HUES6 (cell line): ENCODE data around the gene CD86.

Source experiments
- H3K27ac ChIP-seq: 2 replicates; pipeline ENCODE4 v1.7.0; 2013; ENCODE audit warnings: low read depth, mild to moderate bottlenecking, low read length, inconsistent platforms
- H3K27me3 ChIP-seq: 2 replicates; pipeline ENCODE4 v1.6.1; 2013; ENCODE audit warnings: low read length; ENCODE audit not compliant: control insufficient read depth, insufficient read depth
- H3K36me3 ChIP-seq: 2 replicates; pipeline ENCODE4 v1.6.1; 2013; ENCODE audit warnings: low read length; ENCODE audit not compliant: control insufficient read depth, insufficient read depth
- H3K4me1 ChIP-seq: 2 replicates; pipeline ENCODE4 v1.6.1; 2013; ENCODE audit warnings: low read length; ENCODE audit not compliant: control insufficient read depth, insufficient read depth
- H3K4me3 ChIP-seq: 2 replicates; pipeline ENCODE4 v1.5.1; 2013; ENCODE audit warnings: low read depth, low read length
- H3K9ac ChIP-seq: one replicate; pipeline ENCODE4 v1.6.1; 2013; ENCODE audit warnings: mild to moderate bottlenecking, low read length
- H3K9me3 ChIP-seq: 2 replicates; pipeline ENCODE4 v1.6.1; 2013; ENCODE audit warnings: low read depth, low read length; ENCODE audit not compliant: control insufficient read depth, insufficient read depth

CD86 gene, protein sequence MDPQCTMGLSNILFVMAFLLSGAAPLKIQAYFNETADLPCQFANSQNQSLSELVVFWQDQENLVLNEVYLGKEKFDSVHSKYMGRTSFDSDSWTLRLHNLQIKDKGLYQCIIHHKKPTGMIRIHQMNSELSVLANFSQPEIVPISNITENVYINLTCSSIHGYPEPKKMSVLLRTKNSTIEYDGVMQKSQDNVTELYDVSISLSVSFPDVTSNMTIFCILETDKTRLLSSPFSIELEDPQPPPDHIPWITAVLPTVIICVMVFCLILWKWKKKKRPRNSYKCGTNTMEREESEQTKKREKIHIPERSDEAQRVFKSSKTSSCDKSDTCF

DNA sequence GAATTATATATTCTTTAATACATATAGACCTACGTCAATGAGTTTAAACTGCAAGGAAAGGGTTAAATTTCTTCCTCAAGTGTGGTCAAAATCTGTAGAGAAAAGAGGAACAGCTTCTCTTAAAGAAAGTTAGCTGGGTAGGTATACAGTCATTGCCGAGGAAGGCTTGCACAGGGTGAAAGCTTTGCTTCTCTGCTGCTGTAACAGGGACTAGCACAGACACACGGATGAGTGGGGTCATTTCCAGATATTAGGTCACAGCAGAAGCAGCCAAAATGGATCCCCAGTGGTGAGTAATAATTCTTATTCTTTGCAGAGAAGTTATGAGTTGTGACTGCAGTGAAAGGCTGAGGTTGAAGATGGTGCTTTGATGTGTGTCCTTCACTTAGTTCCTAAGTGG, at the start of gene CD86:
Gene CD86 (plus strand): TSS at position 148 of the 400 bp plus-strand sequence. CDS start 128 bp downstream, at position 276.
- Histone ChIP-seq H3K9ac (no peak within 1 kb of the TSS), H3K4me3 (no peak within 1 kb of the TSS), H3K9me3 (no peaks in the 10 kb centered on the region), H3K27me3 (no peaks in the 10 kb centered on the region), H3K4me1 (no peaks in the 10 kb centered on the region; the same call in 1 of the 2 replicates), H3K36me3 (no peaks in the 10 kb centered on the region), H3K27ac (no peak within 1 kb of the TSS)

DNA sequence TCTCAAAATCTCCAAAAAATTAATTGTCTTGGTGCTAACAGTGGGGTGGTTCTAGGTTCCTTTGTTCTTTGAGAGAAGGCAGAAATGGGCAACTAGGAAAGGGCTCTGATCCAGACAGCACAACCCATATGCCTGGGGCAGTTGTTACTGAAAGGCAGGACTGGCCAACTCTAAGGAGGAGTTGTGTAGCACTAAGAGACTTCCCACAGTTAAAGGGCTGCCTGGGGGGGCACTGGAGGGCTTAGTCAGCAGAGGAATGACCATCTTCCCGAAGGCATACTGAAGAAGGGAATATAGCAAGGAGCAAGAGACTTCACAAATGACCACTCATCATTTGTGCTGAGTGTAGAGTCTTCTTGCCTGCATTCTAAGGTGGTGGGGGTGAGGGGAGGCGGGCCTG, 48.9 kb upstream of the CD86 start:
- peaks cover 34% of the 10 kb centered on the region for H3K4me1 ChIP-seq
- H3K4me3 ChIP-seq: no peak overlapping the region
- H3K9ac ChIP-seq: no peak overlapping the region
- no peaks in the 10 kb centered on the region for H3K36me3 ChIP-seq
- no peaks in the 10 kb centered on the region for H3K27me3 ChIP-seq
- no peaks in the 10 kb centered on the region for H3K9me3 ChIP-seq
- no peak overlapping the region for H3K27ac ChIP-seq

DNA sequence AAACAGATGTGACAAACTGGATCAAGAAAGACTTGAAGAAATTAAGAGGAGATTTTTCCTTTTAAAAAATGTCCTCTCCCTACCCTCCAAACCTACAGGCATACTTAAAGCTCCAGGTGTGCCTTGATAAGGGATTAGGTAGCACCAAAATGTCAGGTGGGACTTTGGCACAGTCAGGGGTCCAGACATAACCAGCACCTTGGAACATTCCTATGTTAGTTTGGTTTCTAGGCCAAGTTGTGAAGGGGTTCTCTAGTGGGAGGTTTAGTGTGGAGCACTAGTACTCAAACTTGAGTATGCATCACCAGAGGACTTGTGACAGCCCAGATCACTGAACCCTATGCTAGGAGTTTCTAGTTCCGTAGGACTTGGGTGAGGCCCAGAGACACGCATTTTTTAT, 47.0 kb upstream of the CD86 start:
- no peak overlapping the region for H3K9ac ChIP-seq
- H3K27me3 ChIP-seq: no peaks in the 10 kb centered on the region
- H3K4me1 ChIP-seq: peaks cover 32% of the 10 kb centered on the region
- H3K27ac ChIP-seq: no peak overlapping the region
- no peaks in the 10 kb centered on the region for H3K36me3 ChIP-seq
- H3K4me3 ChIP-seq: no peak overlapping the region
- no peaks in the 10 kb centered on the region for H3K9me3 ChIP-seq

DNA sequence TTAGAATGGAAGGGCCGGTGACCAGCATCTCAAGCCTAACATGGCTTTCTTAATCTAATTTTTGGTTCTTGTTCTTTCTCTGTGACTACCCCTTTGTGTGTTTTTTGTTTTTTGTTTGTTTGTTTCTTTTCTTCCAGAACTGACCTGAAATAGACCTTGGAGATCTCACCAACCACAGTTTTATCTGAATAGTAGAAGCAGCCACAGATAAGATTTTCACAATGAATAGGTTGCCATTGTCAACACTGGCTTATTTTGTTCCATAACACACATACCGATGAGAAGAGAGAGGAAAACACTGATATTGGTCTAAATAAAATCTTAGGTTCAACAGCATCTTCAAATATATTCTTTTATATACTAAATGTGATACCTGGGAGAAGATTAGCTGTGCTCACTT, 44.7 kb upstream of the CD86 start:
- no peaks in the 10 kb centered on the region for H3K27me3 ChIP-seq
- H3K4me1 ChIP-seq: peaks cover 15% of the 10 kb centered on the region; the same call in 1 of the 2 replicates
- H3K4me3 ChIP-seq: no peak overlapping the region
- H3K27ac ChIP-seq: no peak overlapping the region
- H3K9me3 ChIP-seq: no peaks in the 10 kb centered on the region
- no peak overlapping the region for H3K9ac ChIP-seq
- H3K36me3 ChIP-seq: no peaks in the 10 kb centered on the region

DNA sequence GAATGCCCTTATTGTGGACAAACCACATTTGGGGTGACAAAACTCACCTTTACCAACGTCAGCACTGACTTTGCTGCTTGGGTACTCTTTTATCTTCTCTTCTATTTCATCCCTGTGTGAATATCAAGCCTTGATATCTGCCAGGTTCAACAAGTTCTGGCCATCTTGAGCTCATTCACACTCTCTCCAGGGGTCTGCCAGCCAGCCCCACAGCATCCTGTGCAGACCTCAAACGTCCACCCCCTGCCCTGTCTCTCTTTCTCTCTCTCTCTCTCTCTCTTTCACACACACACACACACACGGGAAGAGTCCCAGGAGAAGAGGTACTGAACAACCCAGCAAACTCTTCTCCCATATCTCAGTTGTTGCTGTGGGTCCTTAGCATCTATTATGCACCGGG, 43.8 kb upstream of the CD86 start:
- H3K4me3 ChIP-seq: no peak overlapping the region
- H3K4me1 ChIP-seq: peaks cover 9% of the 10 kb centered on the region; the same call in 1 of the 2 replicates
- no peaks in the 10 kb centered on the region for H3K27me3 ChIP-seq
- H3K9me3 ChIP-seq: no peaks in the 10 kb centered on the region
- H3K9ac ChIP-seq: no peak overlapping the region
- no peak overlapping the region for H3K27ac ChIP-seq
- H3K36me3 ChIP-seq: no peaks in the 10 kb centered on the region

DNA sequence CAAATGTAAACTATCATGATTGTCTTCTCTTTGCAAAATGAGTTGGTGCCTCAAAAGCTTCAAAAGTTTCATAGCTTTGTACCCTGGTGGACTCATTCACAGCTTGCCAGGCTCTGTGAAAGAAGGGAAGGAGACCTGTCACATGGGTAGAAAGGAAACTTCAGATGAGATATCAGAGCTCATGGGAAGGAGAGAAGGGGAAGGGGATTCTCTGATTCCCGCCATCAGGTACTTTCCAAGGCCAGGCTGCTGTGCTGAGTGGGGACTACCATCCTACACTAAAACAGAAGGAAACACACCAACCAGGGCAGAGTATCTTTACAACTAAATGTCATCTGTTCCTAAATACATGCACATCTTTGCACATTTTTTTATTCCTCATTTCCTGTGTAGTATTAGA, 42.3 kb upstream of the CD86 start:
- Histone ChIP-seq H3K9me3 (no peaks in the 10 kb centered on the region), H3K27me3 (no peaks in the 10 kb centered on the region), H3K9ac (no peak overlapping the region), H3K4me3 (no peak overlapping the region), H3K36me3 (no peaks in the 10 kb centered on the region), H3K4me1 (peaks cover 9% of the 10 kb centered on the region; the same call in 1 of the 2 replicates), H3K27ac (no peak overlapping the region)

DNA sequence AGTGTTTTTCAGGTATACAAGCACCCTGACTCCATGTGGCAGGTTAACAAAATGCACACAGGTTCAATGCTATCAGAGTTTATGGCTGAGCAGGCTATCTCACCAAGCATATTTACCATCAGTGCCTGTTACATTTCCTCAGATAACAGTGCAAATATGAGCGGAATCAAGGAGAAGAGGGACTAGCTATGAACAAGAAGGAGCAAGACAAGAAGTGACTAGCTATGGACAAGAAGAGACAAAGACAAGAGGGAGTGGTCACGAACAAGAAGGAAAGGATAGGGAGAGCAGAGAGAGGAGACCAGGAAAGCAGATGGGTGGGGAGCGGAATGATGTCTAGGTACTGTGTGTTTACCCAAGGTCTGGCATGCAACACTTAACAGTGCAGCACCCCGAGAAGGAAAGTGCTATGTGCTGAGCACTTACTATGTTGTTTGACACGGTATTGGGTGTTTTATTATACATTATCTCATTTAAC, 41.7 kb upstream of the CD86 start:
- H3K9me3 ChIP-seq: no peaks in the 10 kb centered on the region
- no peak overlapping the region for H3K27ac ChIP-seq
- H3K9ac ChIP-seq: no peak overlapping the region
- H3K4me1 ChIP-seq: peaks cover 9% of the 10 kb centered on the region; the same call in 1 of the 2 replicates
- H3K27me3 ChIP-seq: no peaks in the 10 kb centered on the region
- no peaks in the 10 kb centered on the region for H3K36me3 ChIP-seq
- H3K4me3 ChIP-seq: no peak overlapping the region

DNA sequence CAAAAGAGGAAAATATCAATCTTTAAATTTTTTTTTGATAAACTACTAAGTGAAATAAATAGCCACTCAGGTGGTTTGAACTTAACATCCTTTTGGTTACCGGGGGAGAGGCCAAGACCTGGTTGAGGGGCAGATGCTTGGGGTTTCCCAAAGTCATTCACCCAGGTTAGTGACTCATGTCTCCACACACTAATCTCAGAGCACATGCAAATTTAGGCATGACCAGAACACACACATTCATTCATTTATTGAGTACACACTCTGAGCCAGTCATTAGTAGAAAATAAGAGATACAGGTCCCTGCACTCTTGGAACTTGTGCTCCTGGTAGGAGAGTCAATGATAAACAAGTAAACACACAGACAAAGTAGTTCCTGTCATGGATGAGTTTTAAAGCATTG, 40.4 kb upstream of the CD86 start:
- H3K9ac ChIP-seq: no peak overlapping the region
- H3K27me3 ChIP-seq: peaks cover 4% of the 10 kb centered on the region; the same call in 1 of the 2 replicates
- H3K4me1 ChIP-seq: peaks cover 7% of the 10 kb centered on the region; the same call in 1 of the 2 replicates
- no peaks in the 10 kb centered on the region for H3K9me3 ChIP-seq
- no peak overlapping the region for H3K27ac ChIP-seq
- no peak overlapping the region for H3K4me3 ChIP-seq
- H3K36me3 ChIP-seq: no peaks in the 10 kb centered on the region

DNA sequence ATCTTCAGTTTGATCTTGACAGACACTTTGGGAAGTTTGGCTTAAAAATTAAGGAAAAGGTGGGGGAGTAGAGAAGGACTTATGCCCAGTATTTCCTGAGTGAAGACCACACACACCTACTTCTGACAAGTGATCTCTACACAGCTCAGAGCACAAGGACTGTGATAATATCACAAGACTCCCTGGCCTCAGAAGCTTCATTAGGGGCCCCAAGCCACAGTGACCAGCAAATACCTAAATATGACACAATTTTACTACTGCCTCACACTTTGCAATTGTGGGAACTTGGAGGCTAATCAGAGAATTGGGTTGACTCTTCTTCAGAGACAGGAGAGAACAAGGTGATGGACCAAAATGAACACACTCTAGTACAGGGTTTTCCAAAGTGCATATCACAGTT, 35.7 kb upstream of the CD86 start:
- Histone ChIP-seq H3K4me3 (no peak overlapping the region), H3K36me3 (no peaks in the 10 kb centered on the region), H3K27me3 (peaks cover 25% of the 10 kb centered on the region; the same call in 1 of the 2 replicates), H3K4me1 (no peaks in the 10 kb centered on the region), H3K27ac (no peak overlapping the region), H3K9ac (no peak overlapping the region), H3K9me3 (no peaks in the 10 kb centered on the region)

DNA sequence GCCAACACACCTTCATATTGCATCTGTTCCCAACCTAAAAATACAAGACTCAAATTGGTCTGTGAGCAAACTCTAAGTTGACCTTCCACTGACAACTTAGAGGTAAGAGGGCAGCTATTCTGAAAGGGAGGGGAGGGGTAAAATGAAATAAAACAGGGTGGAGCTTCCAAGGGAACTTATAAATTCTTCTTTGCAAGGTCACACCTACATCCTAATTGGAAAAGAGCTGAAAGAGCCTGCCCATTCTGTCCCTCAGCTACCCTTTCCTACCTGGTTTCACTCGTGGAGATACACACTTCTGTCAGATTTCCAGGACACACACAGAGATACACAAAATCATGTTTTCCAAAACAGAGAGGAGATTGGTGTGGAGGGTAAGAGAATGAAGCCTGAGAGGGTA, 34.1 kb upstream of the CD86 start:
- peaks cover 25% of the 10 kb centered on the region; the same call in 1 of the 2 replicates for H3K27me3 ChIP-seq
- no peaks in the 10 kb centered on the region for H3K36me3 ChIP-seq
- no peak overlapping the region for H3K4me3 ChIP-seq
- no peaks in the 10 kb centered on the region for H3K9me3 ChIP-seq
- H3K27ac ChIP-seq: no peak overlapping the region
- H3K4me1 ChIP-seq: no peaks in the 10 kb centered on the region
- H3K9ac ChIP-seq: no peak overlapping the region

DNA sequence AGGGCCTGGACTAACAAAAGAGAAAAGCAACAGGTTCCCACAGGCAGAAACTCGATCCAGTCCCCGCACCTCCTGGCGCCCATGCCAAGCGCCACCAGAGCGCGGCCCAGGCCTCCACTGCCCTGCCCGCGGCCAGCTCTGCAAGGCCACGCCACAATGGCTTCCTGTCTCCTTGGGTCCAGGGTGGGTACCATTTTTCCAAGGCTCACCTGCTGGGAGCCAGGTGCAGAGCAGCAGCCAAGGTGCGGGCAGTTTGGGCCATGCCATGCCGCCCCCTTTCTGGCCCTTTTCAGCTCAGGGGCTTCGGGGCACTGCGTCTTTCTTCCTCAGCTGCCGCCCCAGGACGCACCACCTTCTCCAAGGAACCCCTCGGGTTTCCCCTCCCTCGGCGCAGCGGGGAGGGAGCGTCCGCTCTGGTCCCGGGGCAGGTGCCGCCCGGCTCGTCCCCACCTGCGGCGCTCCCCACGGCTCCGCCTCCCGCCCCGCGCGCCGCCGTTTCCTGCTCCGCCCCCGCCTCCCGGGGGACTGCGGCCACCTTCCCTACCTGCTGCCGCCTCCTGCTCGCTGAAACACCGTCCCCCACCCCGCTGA, 33.3 kb upstream of the CD86 start, which contains the start of gene ILDR1:
Gene ILDR1 (minus strand): TSS at position 437 of the 591 bp plus-strand sequence. CDS start 170 bp downstream, at position 267.
- H3K36me3 ChIP-seq: no peaks in the 10 kb centered on the region
- H3K4me1 ChIP-seq: no peaks in the 10 kb centered on the region
- peaks cover 25% of the 10 kb centered on the region; the same call in 1 of the 2 replicates for H3K27me3 ChIP-seq
- H3K9ac ChIP-seq: peak within 1 kb of the TSS; percentile 32
- H3K27ac ChIP-seq: no peak within 1 kb of the TSS
- no peaks in the 10 kb centered on the region for H3K9me3 ChIP-seq
- H3K4me3 ChIP-seq: peak within 1 kb of the TSS; percentile 68
